Epithelial cell of proximal tubule (primary cell): ENCODE data around the gene CNIH2. TPM values are rescaled to one million over a fixed set of nuclear protein-coding genes. Genes with fewer than 3 reads are reported as not detected.

Experiments used
- DNase-seq: peaks from one replicate; pipeline ENCODE4 v3.0.0-alpha.2; 2011; ENCODE audit warnings: low read depth
- H3K4me3 ChIP-seq: 2 replicates; pipeline ENCODE4 v1.5.1; 2011; ENCODE audit warnings: low read depth, mild to moderate bottlenecking, low read length
- total RNA-seq: library from RNA; depleted of rRNA; stranded (reverse); fragments of >200 nt; gene quantifications from 2 replicates; pipeline ENCODE4 v1.2.3, GENCODE V29; 2015
- TF ChIP-seq, protein P1 (sequence below): conservative IDR thresholded peaks from 2 replicates; pipeline ENCODE4 v1.5.1; 2012; ENCODE audit warnings: low read depth, mild to moderate bottlenecking, low read length

Gene CNIH2
- total RNA-seq, 1 donor from 2014 or later: 0.58 TPM

DNA sequence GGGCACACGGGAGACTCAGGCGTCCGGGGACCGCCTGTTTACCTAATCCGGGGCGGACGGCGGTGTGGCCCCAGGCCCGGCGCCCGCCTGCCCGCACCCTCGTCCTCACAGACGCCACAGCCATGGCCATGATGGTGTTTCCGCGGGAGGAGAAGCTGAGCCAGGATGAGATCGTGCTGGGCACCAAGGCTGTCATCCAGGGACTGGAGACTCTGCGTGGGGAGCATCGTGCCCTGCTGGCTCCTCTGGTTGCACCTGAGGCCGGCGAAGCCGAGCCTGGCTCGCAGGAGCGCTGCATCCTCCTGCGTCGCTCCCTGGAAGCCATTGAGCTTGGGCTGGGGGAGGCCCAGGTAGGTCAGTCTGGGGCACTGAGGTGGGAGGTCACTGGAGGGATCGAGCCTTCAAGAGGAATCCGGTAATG lies 19.5 kb upstream of the CNIH2 start:
- TF ChIP-seq, protein P1, sequence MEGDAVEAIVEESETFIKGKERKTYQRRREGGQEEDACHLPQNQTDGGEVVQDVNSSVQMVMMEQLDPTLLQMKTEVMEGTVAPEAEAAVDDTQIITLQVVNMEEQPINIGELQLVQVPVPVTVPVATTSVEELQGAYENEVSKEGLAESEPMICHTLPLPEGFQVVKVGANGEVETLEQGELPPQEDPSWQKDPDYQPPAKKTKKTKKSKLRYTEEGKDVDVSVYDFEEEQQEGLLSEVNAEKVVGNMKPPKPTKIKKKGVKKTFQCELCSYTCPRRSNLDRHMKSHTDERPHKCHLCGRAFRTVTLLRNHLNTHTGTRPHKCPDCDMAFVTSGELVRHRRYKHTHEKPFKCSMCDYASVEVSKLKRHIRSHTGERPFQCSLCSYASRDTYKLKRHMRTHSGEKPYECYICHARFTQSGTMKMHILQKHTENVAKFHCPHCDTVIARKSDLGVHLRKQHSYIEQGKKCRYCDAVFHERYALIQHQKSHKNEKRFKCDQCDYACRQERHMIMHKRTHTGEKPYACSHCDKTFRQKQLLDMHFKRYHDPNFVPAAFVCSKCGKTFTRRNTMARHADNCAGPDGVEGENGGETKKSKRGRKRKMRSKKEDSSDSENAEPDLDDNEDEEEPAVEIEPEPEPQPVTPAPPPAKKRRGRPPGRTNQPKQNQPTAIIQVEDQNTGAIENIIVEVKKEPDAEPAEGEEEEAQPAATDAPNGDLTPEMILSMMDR: peak; percentile 3
- no peak for DNase-seq
- H3K4me3 ChIP-seq: peak overlapping the region; percentile 98

DNA sequence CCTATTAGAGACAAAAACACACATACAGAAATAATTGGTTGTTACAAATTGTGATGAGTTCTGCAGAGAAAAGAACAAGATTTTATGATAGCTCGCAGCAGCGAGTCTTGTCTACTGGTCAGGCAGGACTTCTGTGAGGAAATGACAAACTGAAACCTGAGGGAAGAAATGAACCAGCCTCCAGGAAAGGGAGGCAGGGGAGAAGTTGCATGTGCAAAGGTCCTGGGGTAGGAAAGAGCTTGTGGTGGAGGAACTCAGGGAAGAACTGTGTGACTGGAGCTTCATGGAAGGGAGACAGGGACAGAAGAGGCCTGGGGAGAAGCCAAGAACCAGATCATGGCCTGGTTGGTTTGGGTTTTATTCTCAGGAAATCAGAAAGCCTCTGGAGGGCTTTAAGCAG lies 18.8 kb upstream of the CNIH2 start:
- no peak for DNase-seq
- no peak overlapping the region for H3K4me3 ChIP-seq
- TF ChIP-seq, protein P1: no peak

DNA sequence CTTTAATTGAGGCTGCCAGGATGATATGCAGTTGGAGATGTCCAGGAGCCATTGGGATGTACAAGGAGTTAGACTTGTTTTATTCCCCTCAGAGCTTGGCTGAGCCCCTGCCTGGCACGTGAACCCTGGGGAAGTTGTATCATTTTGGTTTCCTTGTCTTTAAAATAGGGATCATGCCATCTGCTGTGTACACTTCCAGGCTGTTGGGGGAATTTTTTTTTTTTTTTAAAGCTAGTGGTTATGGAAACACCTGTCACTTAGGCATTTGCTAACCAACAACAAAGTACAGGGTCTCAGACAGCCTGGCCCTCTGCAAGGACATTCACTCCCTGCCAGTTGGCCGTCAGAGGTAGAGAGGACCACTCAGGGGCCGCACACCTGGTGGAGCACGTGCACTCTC lies 18.0 kb upstream of the CNIH2 start:
- TF ChIP-seq, protein P1: no peak
- no peak for DNase-seq

DNA sequence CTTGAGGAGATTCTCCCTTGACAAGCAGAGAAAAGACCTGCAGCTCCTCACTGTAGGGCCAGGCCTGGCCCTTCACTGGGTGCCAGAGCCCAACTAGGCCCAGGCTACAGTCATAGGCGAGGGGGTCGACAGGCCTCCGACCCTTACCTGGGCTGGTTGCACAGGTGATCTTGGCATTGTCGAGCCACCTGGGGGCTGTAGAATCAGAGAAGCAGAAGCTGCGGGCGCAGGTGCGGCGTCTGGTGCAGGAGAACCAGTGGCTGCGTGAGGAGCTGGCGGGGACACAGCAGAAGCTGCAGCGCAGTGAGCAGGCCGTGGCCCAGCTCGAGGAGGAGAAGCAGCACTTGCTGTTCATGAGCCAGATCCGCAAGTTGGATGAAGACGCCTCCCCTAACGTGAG lies 16.4 kb upstream of the CNIH2 start:
- TF ChIP-seq, protein P1: no peak
- DNase-seq: no peak
- no peak overlapping the region for H3K4me3 ChIP-seq

More for the DNA sequence above, 18.0 kb upstream of the CNIH2 start:
- no peak overlapping the region for H3K4me3 ChIP-seq

DNA sequence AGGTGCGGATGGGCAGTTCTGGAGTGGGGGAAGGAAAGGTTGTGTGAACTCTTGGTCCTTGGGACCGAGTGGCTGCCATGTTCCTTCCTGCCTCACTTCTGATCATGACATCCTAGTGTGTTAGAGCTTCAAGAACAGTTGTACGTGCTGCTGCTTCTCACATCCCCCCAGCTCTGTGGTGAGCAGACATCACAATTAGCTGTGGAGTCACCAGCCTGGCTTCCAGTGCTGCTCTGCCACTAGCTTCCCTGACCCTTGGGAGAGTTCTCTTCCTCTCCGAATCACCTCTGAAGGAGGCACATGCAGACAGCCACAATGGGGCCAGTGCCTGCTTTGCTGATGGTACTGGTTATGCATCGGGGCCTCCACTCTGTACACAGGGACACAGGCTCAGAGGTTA lies 15.8 kb upstream of the CNIH2 start:
- no peak overlapping the region for H3K4me3 ChIP-seq
- TF ChIP-seq, protein P1: no peak
- DNase-seq: no peak

DNA sequence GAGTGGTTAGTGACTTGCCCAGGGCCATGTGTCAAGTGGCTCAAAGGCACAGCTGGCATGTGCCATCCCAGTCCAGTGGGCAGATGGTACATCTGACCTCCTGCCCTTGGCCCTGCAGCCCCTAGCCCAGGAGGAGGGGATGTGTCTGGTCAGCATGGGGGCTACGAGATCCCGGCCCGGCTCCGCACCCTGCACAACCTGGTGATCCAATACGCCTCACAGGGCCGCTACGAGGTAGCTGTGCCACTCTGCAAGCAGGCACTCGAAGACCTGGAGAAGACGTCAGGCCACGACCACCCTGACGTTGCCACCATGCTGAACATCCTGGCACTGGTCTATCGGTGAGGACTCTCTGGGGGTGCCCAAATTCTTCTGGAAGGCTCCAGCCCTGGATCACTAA lies 15.3 kb upstream of the CNIH2 start:
- TF ChIP-seq, protein P1: no peak
- no peak overlapping the region for H3K4me3 ChIP-seq
- no peak for DNase-seq

DNA sequence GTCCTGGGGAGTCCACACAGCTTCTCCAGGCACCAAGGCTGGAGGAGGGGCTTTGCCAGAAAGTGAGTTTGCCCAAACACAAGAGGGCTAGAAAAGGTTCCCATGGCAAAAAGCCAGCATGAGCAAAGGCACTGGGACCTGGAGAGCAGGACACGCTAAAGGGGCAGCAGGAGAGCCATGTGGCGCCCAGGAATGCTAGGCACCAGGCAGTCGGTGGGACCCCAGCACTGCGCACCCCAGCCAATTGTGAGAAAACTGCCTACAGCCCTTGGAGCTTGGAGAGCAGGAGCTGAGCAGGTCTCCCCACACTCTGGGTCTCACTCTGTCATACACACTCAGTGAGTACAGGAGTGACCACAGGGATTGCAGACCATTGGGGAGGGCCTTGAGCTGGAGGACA lies 14.7 kb upstream of the CNIH2 start:
- TF ChIP-seq, protein P1: no peak
- DNase-seq: no peak
- no peak overlapping the region for H3K4me3 ChIP-seq
